Measurements from ENCODE around the gene CPEB3. TPM values are rescaled to one million over a fixed set of nuclear protein-coding genes. Genes with fewer than 3 reads are reported as not detected.
"Not testable (repeated sequence)": the region's sequence is repeated elsewhere in the genome, so short reads cannot be mapped to it uniquely, and the experiment has no call there.

Gene CPEB3
- total RNA-seq = 1 to 10 TPM; 2.3 to 2.4 TPM

GRCh38 chr10:92290837-92291615 is at the start of gene CPEB3, which contains the start of gene MARCHF5:
CPEB3 (minus strand) TSS chr10:92291078; CDS start chr10:92240350, 50,728 bp downstream.
MARCHF5 (plus strand) TSS chr10:92291167; CDS start chr10:92291495, 328 bp downstream.
- Mint-ChIP-seq H3K4me1 (ENCODE audit: low read depth) (peaks cover 29% of the 10 kb centered on the region), H3K4me3 (peak within 1 kb of the TSS; percentile 94), H3K27me3 (ENCODE audit: low read depth) (no peaks in the 10 kb centered on the region), H3K27ac (peak within 1 kb of the TSS; percentile 84), H3K9me3 (ENCODE audit: insufficient read depth) (no peaks in the 10 kb centered on the region), H3K36me3 (ENCODE audit: low read depth) (peaks cover 11% of the 10 kb centered on the region)
- peak; percentile 99 for ATAC-seq
- peak; percentile 95 for DNase-seq
- CTCF ChIA-PET = interaction anchor here (1.0 to 5.7 kb wide), 19 partner anchors 13 to 350 kb away, joined by 3 to 66 read pairs (median 4); partner anchors contain the start of gene IDE
- POLR2A ChIA-PET = interaction anchor here (0.8 to 2.4 kb wide), 15 partner anchors 9 to 493 kb away, joined by 3 to 12 read pairs (median 4); partner anchors contain the start of genes BTAF1 and TNKS2

GRCh38 chr10:92329927-92330326 is 39.0 kb upstream of the CPEB3 start:
- DNase-seq; CTCF ChIA-PET; H3K27me3 Mint-ChIP-seq (ENCODE audit: low read depth); H3K27ac Mint-ChIP-seq; ATAC-seq; H3K4me1 Mint-ChIP-seq (ENCODE audit: low read depth); H3K9me3 Mint-ChIP-seq (ENCODE audit: insufficient read depth); POLR2A ChIA-PET; H3K36me3 Mint-ChIP-seq (ENCODE audit: low read depth); H3K4me3 Mint-ChIP-seq: not testable (repeated sequence)

- Mint-ChIP-seq H3K27ac (no peak overlapping the region), H3K27me3 (ENCODE audit: low read depth) (no peaks in the 10 kb centered on the region), H3K4me3 (no peak overlapping the region), H3K36me3 (ENCODE audit: low read depth) (peaks cover 7% of the 10 kb centered on the region), H3K9me3 (ENCODE audit: insufficient read depth) (no peaks in the 10 kb centered on the region), H3K4me1 (ENCODE audit: low read depth) (no peaks in the 10 kb centered on the region)
- POLR2A ChIA-PET = no interaction called here
- ATAC-seq (no peak), DNase-seq (no peak)
- CTCF ChIA-PET = no interaction called here
Observed at GRCh38 chr10:92328993-92329392, 38.1 kb upstream of the CPEB3 start.

DNA sequence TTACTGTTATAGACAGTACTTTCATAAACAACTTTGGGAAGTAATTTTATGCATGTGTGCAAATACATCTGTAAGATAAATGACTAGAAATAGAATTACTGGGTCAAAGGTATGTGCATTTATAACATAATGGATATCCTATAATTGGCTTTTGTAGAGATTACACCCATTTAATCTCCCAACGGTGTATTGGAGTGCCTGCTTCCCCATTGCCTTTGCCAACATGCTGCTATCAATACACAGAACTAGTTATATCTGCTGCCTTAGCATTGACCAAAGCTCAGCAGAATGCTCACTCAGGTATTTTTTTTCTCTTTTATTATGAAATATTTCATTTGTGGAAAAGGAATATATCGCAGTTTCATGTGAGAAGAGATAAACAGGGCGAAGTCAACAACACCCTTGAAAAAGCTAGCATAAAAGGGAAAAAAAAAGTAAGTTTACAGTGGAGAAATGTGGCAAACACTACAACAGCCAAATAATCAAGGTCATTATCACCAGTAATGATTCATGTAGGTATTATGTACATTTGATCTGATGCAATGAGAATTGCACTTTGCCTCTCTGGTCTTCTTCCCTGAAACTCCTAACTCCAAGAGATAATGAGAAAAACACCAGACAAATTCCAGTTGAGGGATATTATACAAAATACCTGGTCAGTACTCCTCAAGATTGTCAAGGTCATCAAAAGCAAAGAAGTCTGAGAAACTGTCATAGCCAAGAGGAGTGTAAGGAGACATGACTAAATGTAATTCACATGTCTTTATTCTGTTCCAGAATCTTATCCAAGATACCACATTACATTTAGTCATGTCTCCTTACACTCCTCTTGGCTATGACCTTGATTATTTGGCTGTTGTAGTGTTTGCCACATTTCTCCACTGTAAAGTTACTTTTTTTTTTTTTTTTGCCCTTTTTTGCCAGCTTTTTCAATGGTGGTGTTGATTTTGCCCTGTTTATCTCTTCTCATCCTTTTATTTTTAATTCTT is 36.9 kb upstream of the CPEB3 start:
- DNase-seq (no peak), ATAC-seq (no peak)
- no peak overlapping the region for H3K4me3 Mint-ChIP-seq
- CTCF ChIA-PET = no interaction called here
- POLR2A ChIA-PET = no interaction called here
- H3K9me3 Mint-ChIP-seq (ENCODE audit: insufficient read depth) = no peaks in the 10 kb centered on the region
- no peak overlapping the region for H3K27ac Mint-ChIP-seq
- no peaks in the 10 kb centered on the region for H3K4me1 Mint-ChIP-seq (ENCODE audit: low read depth)
- H3K27me3 Mint-ChIP-seq (ENCODE audit: low read depth) = no peaks in the 10 kb centered on the region
- peaks cover 11% of the 10 kb centered on the region for H3K36me3 Mint-ChIP-seq (ENCODE audit: low read depth)

DNA sequence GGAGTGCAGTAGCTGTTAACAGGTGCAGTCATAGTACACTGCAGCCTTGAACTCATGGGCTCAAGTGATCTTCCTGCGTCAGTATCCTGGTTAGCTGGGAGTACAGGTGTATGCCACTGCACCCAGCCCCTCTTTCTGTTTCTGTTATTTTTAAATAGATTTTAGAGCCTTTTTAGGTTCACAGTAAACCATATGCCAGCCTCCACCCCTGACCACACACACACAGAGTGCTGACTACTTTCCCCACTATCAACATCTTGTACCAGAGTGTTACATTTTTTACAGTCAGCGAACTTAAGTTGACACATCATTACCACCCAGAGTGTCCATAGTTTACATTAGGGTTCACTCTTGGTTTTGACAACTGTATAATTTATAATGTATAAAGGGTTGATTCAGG is 32.2 kb upstream of the CPEB3 start:
- ATAC-seq = no peak
- CTCF ChIA-PET = interaction anchor here (0.6 kb wide), 1 partner anchor 111 kb away, joined by 3 read pairs; no protein-coding TSS in a partner anchor
- no peaks in the 10 kb centered on the region for H3K9me3 Mint-ChIP-seq (ENCODE audit: insufficient read depth)
- no peak overlapping the region for H3K27ac Mint-ChIP-seq
- DNase-seq = no peak
- POLR2A ChIA-PET = no interaction called here
- no peaks in the 10 kb centered on the region for H3K4me1 Mint-ChIP-seq (ENCODE audit: low read depth)
- H3K27me3 Mint-ChIP-seq (ENCODE audit: low read depth) = no peaks in the 10 kb centered on the region
- peaks cover 17% of the 10 kb centered on the region for H3K36me3 Mint-ChIP-seq (ENCODE audit: low read depth)
- no peak overlapping the region for H3K4me3 Mint-ChIP-seq

- Mint-ChIP-seq H3K27me3 (ENCODE audit: low read depth) (no peaks in the 10 kb centered on the region), H3K36me3 (ENCODE audit: low read depth) (peaks cover 27% of the 10 kb centered on the region), H3K4me3 (no peak overlapping the region), H3K9me3 (ENCODE audit: insufficient read depth) (no peaks in the 10 kb centered on the region), H3K27ac (no peak overlapping the region), H3K4me1 (ENCODE audit: low read depth) (no peaks in the 10 kb centered on the region)
- ChIA-PET CTCF (interaction anchor here (0.6 kb wide), 1 partner anchor 116 kb away, joined by 3 read pairs; no protein-coding TSS in a partner anchor), POLR2A (no interaction called here)
- ATAC-seq = no peak
- no peak for DNase-seq
Observed at GRCh38 chr10:92316610-92317009, 25.7 kb upstream of the CPEB3 start.

GRCh38 chr10:92313750-92314149 is 22.9 kb upstream of the CPEB3 start:
- Mint-ChIP-seq H3K4me3 (no peak overlapping the region), H3K4me1 (ENCODE audit: low read depth) (no peaks in the 10 kb centered on the region), H3K9me3 (ENCODE audit: insufficient read depth) (no peaks in the 10 kb centered on the region), H3K27ac (no peak overlapping the region), H3K36me3 (ENCODE audit: low read depth) (peaks cover 27% of the 10 kb centered on the region), H3K27me3 (ENCODE audit: low read depth) (no peaks in the 10 kb centered on the region)
- ATAC-seq (no peak), DNase-seq (no peak)
- ChIA-PET CTCF (interaction anchor here (1.1 to 1.5 kb wide), 2 partner anchors 22 to 34 kb away, joined by 3 to 5 read pairs; partner anchors contain the start of genes CPEB3 and MARCHF5), POLR2A (no interaction called here)

DNA sequence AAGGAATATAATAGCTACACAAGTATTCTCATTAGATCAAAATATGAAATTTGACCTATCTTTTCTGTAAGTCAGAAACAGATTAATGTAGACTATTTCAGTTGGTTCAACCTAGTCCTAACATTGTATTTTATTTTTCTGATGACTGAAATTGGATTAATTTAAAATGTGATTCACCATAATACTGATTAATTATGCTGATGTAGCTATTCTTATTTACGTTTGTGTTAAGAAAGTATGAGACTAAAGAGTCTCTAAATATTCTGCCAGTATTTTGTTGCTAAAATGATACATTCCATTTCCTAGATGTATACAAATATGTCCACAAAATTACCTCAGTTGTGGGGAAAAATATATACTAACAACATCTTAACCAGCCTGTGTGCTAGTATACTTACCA is 18.4 kb upstream of the CPEB3 start:
- Mint-ChIP-seq H3K4me3 (no peak overlapping the region), H3K4me1 (ENCODE audit: low read depth) (no peaks in the 10 kb centered on the region), H3K27me3 (ENCODE audit: low read depth) (no peaks in the 10 kb centered on the region), H3K9me3 (ENCODE audit: insufficient read depth) (no peaks in the 10 kb centered on the region), H3K27ac (no peak overlapping the region), H3K36me3 (ENCODE audit: low read depth) (peaks cover 21% of the 10 kb centered on the region)
- ChIA-PET POLR2A (no interaction called here), CTCF (no interaction called here)
- ATAC-seq (no peak), DNase-seq (no peak)

GRCh38 chr10:92305133-92306072 is 14.5 kb upstream of the CPEB3 start:
- Mint-ChIP-seq H3K9me3 (ENCODE audit: insufficient read depth) (no peaks in the 10 kb centered on the region), H3K27me3 (ENCODE audit: low read depth) (no peaks in the 10 kb centered on the region), H3K27ac (no peak overlapping the region), H3K36me3 (ENCODE audit: low read depth) (peaks cover 2% of the 10 kb centered on the region), H3K4me3 (no peak overlapping the region), H3K4me1 (ENCODE audit: low read depth) (peaks cover 13% of the 10 kb centered on the region)
- ATAC-seq (no peak), DNase-seq (no peak)
- CTCF ChIA-PET = interaction anchor here (1.8 to 2.7 kb wide), 2 partner anchors 11 to 14 kb away, joined by 6 to 20 read pairs; partner anchors contain the start of genes CPEB3 and MARCHF5
- POLR2A ChIA-PET = no interaction called here

DNA sequence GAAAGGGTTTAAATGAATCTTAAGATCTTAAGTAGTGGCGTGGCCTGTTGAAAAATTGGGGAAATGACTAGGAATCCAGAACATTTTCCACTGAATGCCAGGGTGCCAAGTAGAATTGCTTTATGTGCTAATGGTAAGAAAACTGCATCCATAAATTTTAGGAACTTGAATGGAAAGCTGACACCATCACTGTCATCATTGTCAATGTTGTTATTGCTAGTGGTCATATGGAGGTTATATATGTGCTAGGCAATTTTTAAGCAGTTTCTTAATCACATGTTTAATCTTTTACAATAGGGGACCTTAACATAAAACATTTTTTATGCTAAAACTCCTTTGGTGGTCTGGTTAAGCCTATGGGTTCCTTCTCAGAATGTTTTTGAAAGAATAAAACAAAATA is 13.2 kb upstream of the CPEB3 start:
- Mint-ChIP-seq H3K4me3 (no peak overlapping the region), H3K36me3 (ENCODE audit: low read depth) (peaks cover 2% of the 10 kb centered on the region), H3K9me3 (ENCODE audit: insufficient read depth) (no peaks in the 10 kb centered on the region), H3K27ac (no peak overlapping the region), H3K27me3 (ENCODE audit: low read depth) (no peaks in the 10 kb centered on the region), H3K4me1 (ENCODE audit: low read depth) (peaks cover 13% of the 10 kb centered on the region)
- no peak for DNase-seq
- no peak for ATAC-seq
- ChIA-PET CTCF (interaction anchor here (0.6 to 2.7 kb wide), 3 partner anchors 9 to 14 kb away, joined by 3 to 20 read pairs (median 6); partner anchors contain the start of genes CPEB3 and MARCHF5), POLR2A (interaction anchor here (1.1 to 1.5 kb wide), 2 partner anchors 9 to 13 kb away, joined by 4 to 6 read pairs; partner anchors contain the start of genes CPEB3 and MARCHF5)

All from activated CD8-positive, alpha-beta T cell treated with anti-CD3 and anti-CD28 coated beads, Interleukin-2, amount 10 ng/mL, durations not matched to agents 7 days and 5 days (primary cell).